Body of pancreas (tissue), 4 donors: Measurements from ENCODE around the gene PWWP2B. TPM values are rescaled to one million over a fixed set of nuclear protein-coding genes. Genes with fewer than 3 reads are reported as not detected.

Experiments used
- ATAC-seq: fragments of 150-250 bp; one replicate; pipeline ENCODE4 v1.9.1; 2016
- DNase-seq, 4 donors: peaks; one replicate each; pipeline ENCODE4 v3.0.0-alpha.2; 2019
- H3K27ac ChIP-seq, 4 donors: fragments of 200-600 bp; sonication (generic); 1 replicate in 3 of 4; 2 replicates in 1 of 4; pipeline versions ENCODE4 v1.5.1 to v1.6.1; 2016 to 2019; ENCODE audit warnings: mild to moderate bottlenecking in 1 of 4, mixed read lengths in 1 of 4, moderate library complexity in 1 of 4
- H3K27me3 ChIP-seq, 2 donors: fragments of 200-600 bp; sonication (generic); one replicate each; pipeline ENCODE4 v1.6.0; 2016; ENCODE audit warnings: mild to moderate bottlenecking in 1 of 2
- H3K36me3 ChIP-seq, 2 donors: fragments of 200-600 bp; sonication (generic); replicated peaks in 1 of 2; 2 replicates each; pipeline ENCODE4 v1.5.1; 2016; ENCODE audit warnings: low read depth in 2 of 2; ENCODE audit not compliant: insufficient read depth in 1 of 2
- H3K4me1 ChIP-seq: fragments of 200-600 bp; sonication (generic); one replicate; pipeline ENCODE4 v1.6.0; 2016
- H3K4me3 ChIP-seq, 2 donors: fragments of 200-600 bp; sonication (generic); 1 replicate in 1 of 2; 2 replicates in 1 of 2; pipeline ENCODE4 v1.5.1; 2016 to 2019
- H3K9me3 ChIP-seq, 3 donors: fragments of 200-600 bp; sonication (generic); 1 replicate in 2 of 3; 2 replicates in 1 of 3; pipeline ENCODE4 v1.5.1; 2016
- CTCF ChIP-seq, 7 experiments: fragments of 450-650 bp in 4 of 7; fragments of 200-600 bp in 3 of 7; sonication (generic) in 3 of 7; IDR thresholded peaks; one replicate each; pipeline ENCODE4 v1.5.1; 2016 to 2019; ENCODE audit warnings: antibody characterized with exemption in 7 of 7
- POLR2A ChIP-seq, 3 donors: fragments of 450-650 bp; IDR thresholded peaks; one replicate each; pipeline ENCODE4 v1.6.1; 2016; ENCODE audit warnings: antibody characterized with exemption in 3 of 3, mild to moderate bottlenecking in 2 of 3
- WGBS, 2 donors: methylation state at CpG; one replicate each; pipeline ENCODE4 v1.1.5; 2017; 5-methylcytosine and 5-hydroxymethylcytosine counted together
- intact Hi-C: fragments of 100-400 bp; cut with DNase I; formaldehyde crosslinking; loops from one replicate; pipeline ENCODE4 v1.15.1; 2023
- total RNA-seq, 2 donors: library from RNA; depleted of rRNA; stranded (reverse); fragments of >200 nt; gene quantifications; one replicate each; pipeline ENCODE4 v1.1.0, GENCODE V29; 2016

PWWP2B gene
- total RNA-seq, 2 donors from 2014 or later: 31.9 to 46.5 TPM

- TF ChIP-seq POLR2A (IDR thresholded peaks at IDR 0.05): no peak
- no peak for TF ChIP-seq CTCF (IDR thresholded peaks at IDR 0.05)
- intact Hi-C loops: no loop called here
- Histone ChIP-seq H3K27ac (no peak overlapping the region), H3K4me1 (no peaks in the 10 kb centered on the region), H3K9me3 (no peaks in the 10 kb centered on the region), H3K27me3 (no peaks in the 10 kb centered on the region), H3K4me3 (no peak overlapping the region), H3K36me3 (no peaks in the 10 kb centered on the region)
- no peak for DNase-seq
- WGBS, 2 donors: 75 to 100% methylated on average over 6 to 8 of the region's 8 CpGs
- no peak for ATAC-seq
Observed at GRCh38 chr10:132374176-132374575, 22.8 kb upstream of the PWWP2B start.

- intact Hi-C loops: no loop called here
- Histone ChIP-seq H3K4me1 (no peaks in the 10 kb centered on the region), H3K36me3 (no peaks in the 10 kb centered on the region), H3K27me3 (no peaks in the 10 kb centered on the region), H3K9me3 (no peaks in the 10 kb centered on the region), H3K27ac (no peak overlapping the region), H3K4me3 (no peak overlapping the region)
- TF ChIP-seq POLR2A (IDR thresholded peaks at IDR 0.05): no peak
- TF ChIP-seq CTCF (IDR thresholded peaks at IDR 0.05): no peak
- ATAC-seq (no peak), DNase-seq (no peak)
- 91 to 92% methylated on average over 11 to 13 of the region's 14 CpGs for WGBS, 2 donors
Observed at GRCh38 chr10:132374612-132375011, 22.4 kb upstream of the PWWP2B start.

- Histone ChIP-seq H3K27ac (no peak overlapping the region), H3K4me3 (no peak overlapping the region), H3K36me3 (no peaks in the 10 kb centered on the region), H3K4me1 (no peaks in the 10 kb centered on the region), H3K27me3 (no peaks in the 10 kb centered on the region), H3K9me3 (no peaks in the 10 kb centered on the region)
- DNase-seq: peak in 1 of 4 donors; percentile 3
- intact Hi-C loops: no loop called here
- no peak for ATAC-seq
- 83 to 89% methylated on average over 25 to 26 of the region's 26 CpGs for WGBS, 2 donors
- TF ChIP-seq CTCF (IDR thresholded peaks at IDR 0.05): no peak
- TF ChIP-seq POLR2A (IDR thresholded peaks at IDR 0.05): no peak
Observed at GRCh38 chr10:132375116-132375794, 21.7 kb upstream of the PWWP2B start.

GRCh38 chr10:132375795-132376297 is 21.2 kb upstream of the PWWP2B start:
- Histone ChIP-seq H3K4me1 (no peaks in the 10 kb centered on the region), H3K36me3 (no peaks in the 10 kb centered on the region), H3K9me3 (no peaks in the 10 kb centered on the region), H3K4me3 (no peak overlapping the region), H3K27ac (no peak overlapping the region), H3K27me3 (no peaks in the 10 kb centered on the region)
- ATAC-seq: no peak
- TF ChIP-seq POLR2A (IDR thresholded peaks at IDR 0.05) (no peak), CTCF (IDR thresholded peaks at IDR 0.05) (no peak)
- intact Hi-C loops: no loop called here
- peak in 1 of 4 donors; percentile 0 for DNase-seq
- 70 to 82% methylated on average over 4 of the region's 4 CpGs for WGBS, 2 donors

- ATAC-seq: no peak
- Histone ChIP-seq H3K27ac (no peak overlapping the region), H3K36me3 (no peaks in the 10 kb centered on the region), H3K27me3 (no peaks in the 10 kb centered on the region), H3K4me3 (no peak overlapping the region), H3K9me3 (no peaks in the 10 kb centered on the region), H3K4me1 (no peaks in the 10 kb centered on the region)
- no peak for TF ChIP-seq CTCF (IDR thresholded peaks at IDR 0.05)
- TF ChIP-seq POLR2A (IDR thresholded peaks at IDR 0.05): no peak
- DNase-seq: peak in 1 of 4 donors; percentile 2
- WGBS, 2 donors: 78 to 95% methylated on average over 7 to 15 of the region's 15 CpGs
- intact Hi-C loops: no loop called here
Observed at GRCh38 chr10:132376394-132376851, 20.6 kb upstream of the PWWP2B start.
